ENCODE results near the gene ZNF621.

Gene ZNF621

DNA sequence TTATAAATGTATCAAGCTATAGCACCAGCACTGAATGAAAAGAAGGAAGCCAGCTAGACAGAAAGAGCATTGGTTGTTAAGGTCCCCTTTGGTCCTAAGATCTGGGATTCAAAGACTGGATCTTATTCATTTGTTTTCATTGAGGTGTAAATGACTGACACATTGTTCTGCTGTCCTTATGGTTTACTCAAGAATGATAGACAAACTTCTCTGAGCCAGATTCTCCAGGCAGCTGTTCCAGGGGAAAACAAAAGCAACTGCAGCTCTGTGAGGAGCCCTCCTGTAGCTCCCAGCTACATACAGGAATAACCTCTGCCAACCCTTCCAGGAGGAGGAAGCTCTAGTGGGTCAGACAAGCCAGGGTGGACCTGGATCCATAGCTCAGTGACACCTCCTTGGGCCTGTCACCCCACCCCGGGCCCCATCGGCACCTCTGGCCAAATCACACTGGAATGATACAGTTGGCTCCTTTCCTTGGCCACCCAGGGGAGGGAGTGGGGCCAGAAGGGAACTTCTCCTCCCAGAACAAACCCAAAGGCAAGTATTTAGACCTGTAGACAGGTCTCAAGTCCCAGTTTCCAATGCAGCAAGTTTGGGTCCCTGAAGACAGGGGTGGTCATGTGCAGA is 57.8 kb downstream of the ZNF621 start:
- DNase-seq (ENCODE audit: low read depth): no peak
- no peak overlapping the region for H3K4me3 ChIP-seq (ENCODE audit: control insufficient read depth, low read depth, low read length)
- TF ChIP-seq, protein P1, sequence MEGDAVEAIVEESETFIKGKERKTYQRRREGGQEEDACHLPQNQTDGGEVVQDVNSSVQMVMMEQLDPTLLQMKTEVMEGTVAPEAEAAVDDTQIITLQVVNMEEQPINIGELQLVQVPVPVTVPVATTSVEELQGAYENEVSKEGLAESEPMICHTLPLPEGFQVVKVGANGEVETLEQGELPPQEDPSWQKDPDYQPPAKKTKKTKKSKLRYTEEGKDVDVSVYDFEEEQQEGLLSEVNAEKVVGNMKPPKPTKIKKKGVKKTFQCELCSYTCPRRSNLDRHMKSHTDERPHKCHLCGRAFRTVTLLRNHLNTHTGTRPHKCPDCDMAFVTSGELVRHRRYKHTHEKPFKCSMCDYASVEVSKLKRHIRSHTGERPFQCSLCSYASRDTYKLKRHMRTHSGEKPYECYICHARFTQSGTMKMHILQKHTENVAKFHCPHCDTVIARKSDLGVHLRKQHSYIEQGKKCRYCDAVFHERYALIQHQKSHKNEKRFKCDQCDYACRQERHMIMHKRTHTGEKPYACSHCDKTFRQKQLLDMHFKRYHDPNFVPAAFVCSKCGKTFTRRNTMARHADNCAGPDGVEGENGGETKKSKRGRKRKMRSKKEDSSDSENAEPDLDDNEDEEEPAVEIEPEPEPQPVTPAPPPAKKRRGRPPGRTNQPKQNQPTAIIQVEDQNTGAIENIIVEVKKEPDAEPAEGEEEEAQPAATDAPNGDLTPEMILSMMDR (IDR thresholded peaks at IDR 0.05; ENCODE audit: control insufficient read depth, insufficient read depth, low read depth, low read length, missing control alignments): no peak

GRCh38 chr3:40583691-40584090 is 58.9 kb downstream of the ZNF621 start:
- DNase-seq (ENCODE audit: low read depth): no peak
- no peak overlapping the region for H3K4me3 ChIP-seq (ENCODE audit: control insufficient read depth, low read depth, low read length)

GRCh38 chr3:40584625-40585189 is 59.9 kb downstream of the ZNF621 start:
- no peak overlapping the region for H3K4me3 ChIP-seq (ENCODE audit: control insufficient read depth, low read depth, low read length)

More at GRCh38 chr3:40583691-40584090, 58.9 kb downstream of the ZNF621 start:
- TF ChIP-seq, protein P1 (IDR thresholded peaks at IDR 0.05; ENCODE audit: control insufficient read depth, insufficient read depth, low read depth, low read length, missing control alignments): no peak

GRCh38 chr3:40585381-40586016 is 60.7 kb downstream of the ZNF621 start:
- TF ChIP-seq, protein P1 (IDR thresholded peaks at IDR 0.05; ENCODE audit: control insufficient read depth, insufficient read depth, low read depth, low read length, missing control alignments): no peak
- DNase-seq (ENCODE audit: low read depth): no peak
- no peak overlapping the region for H3K4me3 ChIP-seq (ENCODE audit: control insufficient read depth, low read depth, low read length)

More at GRCh38 chr3:40584625-40585189, 59.9 kb downstream of the ZNF621 start:
- peak; percentile 38 for DNase-seq (ENCODE audit: low read depth)
- TF ChIP-seq, protein P1 (IDR thresholded peaks at IDR 0.05; ENCODE audit: control insufficient read depth, insufficient read depth, low read depth, low read length, missing control alignments): peak; percentile 100

DNA sequence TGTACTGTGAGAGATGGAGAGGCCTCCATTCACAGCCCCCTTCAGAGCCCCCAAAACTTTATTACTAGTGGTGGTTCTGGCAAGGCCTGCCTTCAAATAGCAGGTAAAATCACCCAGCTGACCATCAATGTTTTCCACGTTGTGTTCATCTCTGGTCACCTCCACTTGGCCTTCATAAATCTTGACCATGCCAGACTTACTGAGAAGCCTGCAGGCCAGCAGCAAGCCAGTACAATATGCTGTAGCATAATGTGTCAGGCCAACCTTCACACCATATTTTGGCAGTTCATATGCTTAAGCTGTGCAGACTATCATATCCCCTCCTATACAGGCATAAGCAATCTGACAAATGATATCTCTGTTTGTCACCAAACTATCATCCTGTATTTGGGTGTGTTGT is 62.1 kb downstream of the ZNF621 start:
- TF ChIP-seq, protein P1 (IDR thresholded peaks at IDR 0.05; ENCODE audit: control insufficient read depth, insufficient read depth, low read depth, low read length, missing control alignments): no peak
- no peak for DNase-seq (ENCODE audit: low read depth)
- no peak overlapping the region for H3K4me3 ChIP-seq (ENCODE audit: control insufficient read depth, low read depth, low read length)

DNA sequence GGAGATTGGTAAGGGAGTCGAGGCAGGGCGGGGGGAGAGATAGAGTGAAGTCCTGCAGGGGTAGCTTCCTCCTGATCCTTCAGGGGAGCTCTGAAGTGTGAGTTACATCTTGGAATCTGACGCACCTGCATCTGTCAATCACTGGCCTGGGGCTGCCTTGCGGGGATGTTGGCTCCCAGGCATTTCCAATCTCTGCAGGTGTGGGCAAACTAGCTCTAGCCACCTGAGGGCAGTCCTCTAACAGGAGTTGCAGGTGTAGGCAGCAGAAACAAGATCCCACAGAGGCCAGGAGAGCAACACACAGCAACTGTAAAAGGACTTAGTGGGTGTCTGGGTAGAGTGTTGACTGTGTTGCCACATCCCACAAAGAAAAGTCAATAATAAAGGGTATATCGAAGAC is 63.6 kb downstream of the ZNF621 start:
- no peak overlapping the region for H3K4me3 ChIP-seq (ENCODE audit: control insufficient read depth, low read depth, low read length)
- no peak for DNase-seq (ENCODE audit: low read depth)
- TF ChIP-seq, protein P1 (IDR thresholded peaks at IDR 0.05; ENCODE audit: control insufficient read depth, insufficient read depth, low read depth, low read length, missing control alignments): no peak

Measured in AG09309 (cell line).